HG03066 (cell line): Measurements from ENCODE around the gene OCSTAMP.

Experiments used
- ATAC-seq: cut with Tn5 transposase; IDR thresholded peaks from one replicate; pipeline ENCODE4 v1.9.1; 2021; ENCODE audit warnings: low read depth; ENCODE audit not compliant: unreplicated experiment

OCSTAMP gene

GRCh38 chr20:46573788-46574584 is 23.5 kb upstream of the OCSTAMP start:
- no peak for ATAC-seq

- no peak for ATAC-seq
Measured at GRCh38 chr20:46573234-46573633, 22.8 kb upstream of the OCSTAMP start.

GRCh38 chr20:46572790-46573189 is 22.3 kb upstream of the OCSTAMP start:
- ATAC-seq: no peak

- ATAC-seq: no peak
Measured at GRCh38 chr20:46572153-46572552, 21.7 kb upstream of the OCSTAMP start.

- ATAC-seq: no peak
Measured at GRCh38 chr20:46571418-46571817, 21.0 kb upstream of the OCSTAMP start.

GRCh38 chr20:46570956-46571355 is 20.5 kb upstream of the OCSTAMP start:
- no peak for ATAC-seq

GRCh38 chr20:46569961-46570360 is 19.5 kb upstream of the OCSTAMP start:
- ATAC-seq: no peak

- no peak for ATAC-seq
Measured at GRCh38 chr20:46568570-46569129, 18.2 kb upstream of the OCSTAMP start.

GRCh38 chr20:46566125-46566524 is 15.7 kb upstream of the OCSTAMP start:
- no peak for ATAC-seq

- no peak for ATAC-seq
Measured at GRCh38 chr20:46564241-46564957, 13.9 kb upstream of the OCSTAMP start.

- no peak for ATAC-seq
Measured at GRCh38 chr20:46563860-46564221, 13.4 kb upstream of the OCSTAMP start.

- ATAC-seq: no peak
Measured at GRCh38 chr20:46563170-46563859, 12.9 kb upstream of the OCSTAMP start.

- ATAC-seq: no peak
Measured at GRCh38 chr20:46562373-46563169, 12.1 kb upstream of the OCSTAMP start.

- no peak for ATAC-seq
Measured at GRCh38 chr20:46562009-46562372, 11.5 kb upstream of the OCSTAMP start.

GRCh38 chr20:46559685-46560440 is 9.4 kb upstream of the OCSTAMP start:
- no peak for ATAC-seq

- no peak for ATAC-seq
Measured at GRCh38 chr20:46559001-46559400, 8.5 kb upstream of the OCSTAMP start.

GRCh38 chr20:46558511-46558959 is 8.1 kb upstream of the OCSTAMP start:
- ATAC-seq: no peak

GRCh38 chr20:46557231-46557956 is 6.9 kb upstream of the OCSTAMP start:
- ATAC-seq: no peak

- no peak for ATAC-seq
Measured at GRCh38 chr20:46555370-46555956, 5.0 kb upstream of the OCSTAMP start.
